Lung (tissue), 12 donors: ENCODE measurements around the gene ZNF598. TPM values are rescaled to one million over a fixed set of nuclear protein-coding genes. Genes with fewer than 3 reads are reported as not detected.

Experiments used
- ATAC-seq: fragments of 200-7000 bp; cut with Tn5 transposase; one replicate; pipeline ENCODE4 v1.9.1; 2020; ENCODE audit warnings: moderate number of reproducible peaks; ENCODE audit not compliant: insufficient read depth, low FRiP score
- DNase-seq, 3 donors: peaks; one replicate each; pipeline ENCODE4 v3.0.0-alpha.2; 2013 to 2017
- H3K27ac ChIP-seq, 2 donors: one replicate each; pipeline ENCODE4 v1.5.1; 2013; ENCODE audit warnings: mild to moderate bottlenecking in 2 of 2, moderate library complexity in 2 of 2, control low read depth in 1 of 2, inconsistent platforms in 1 of 2, low read depth in 1 of 2, low read length in 1 of 2
- H3K27me3 ChIP-seq, 3 donors: one replicate each; pipeline ENCODE4 v1.5.1; 2013; ENCODE audit warnings: low read length in 2 of 3; ENCODE audit not compliant: control insufficient read depth in 3 of 3, insufficient read depth in 3 of 3
- H3K36me3 ChIP-seq, 4 donors: one replicate each; pipeline ENCODE4 v1.5.1; 2013; ENCODE audit warnings: low read length in 4 of 4, mild to moderate bottlenecking in 1 of 4, moderate library complexity in 1 of 4; ENCODE audit not compliant: control insufficient read depth in 4 of 4, insufficient read depth in 4 of 4
- H3K4me1 ChIP-seq, 5 donors: one replicate each; pipeline ENCODE4 v1.5.1; 2013; ENCODE audit warnings: low read length in 5 of 5, mild to moderate bottlenecking in 2 of 5, moderate library complexity in 1 of 5; ENCODE audit not compliant: control insufficient read depth in 5 of 5, insufficient read depth in 5 of 5
- H3K4me3 ChIP-seq: one replicate; pipeline ENCODE4 v1.5.1; 2013; ENCODE audit warnings: mild to moderate bottlenecking, control low read depth, moderate library complexity
- H3K9ac ChIP-seq, 2 donors: one replicate each; pipeline ENCODE4 v1.5.1; 2013; ENCODE audit warnings: low read length in 2 of 2, control low read depth in 1 of 2; ENCODE audit not compliant: insufficient read depth in 1 of 2
- H3K9me3 ChIP-seq, 4 donors: one replicate each; pipeline ENCODE4 v1.5.1; 2013; ENCODE audit warnings: low read length in 3 of 4, mild to moderate bottlenecking in 1 of 4, moderate library complexity in 1 of 4; ENCODE audit not compliant: control insufficient read depth in 4 of 4, insufficient read depth in 3 of 4
- WGBS, 2 donors: extraction: QIAGEN DNeasy Blood & Tissue Kit; methylation state at CpG; one replicate each; pipeline ENCODE4 v1.1.7; 2013; 5-methylcytosine and 5-hydroxymethylcytosine counted together
- polyA plus RNA-seq, 2 donors: library from polyadenylated mRNA; stranded (reverse); fragments of 200-250 nt; gene quantifications; one replicate each; pipeline ENCODE4 v1.2.1, GENCODE V29; 2013
- total RNA-seq, 2 donors: library from RNA; depleted of rRNA in 1 of 2; stranded (reverse); fragments of >200 nt in 1 of 2; gene quantifications; one replicate each; pipeline ENCODE4 v1.2.1, GENCODE V29; 2014 to 2021
- TF ChIP-seq, protein P1 (sequence below): IDR thresholded peaks from 2 replicates; pipeline ENCODE4 v1.5.1; 2012; ENCODE audit warnings: mild to moderate bottlenecking; ENCODE audit errors: control extremely low read depth, extremely low read depth
- donor health status: control.
- donor health status: control.
- donor health status: Bipolar disorder and iron deficiency.
- donor health status: healthy.
- donor health status: DM: yes; HTN: yes; CAD: no.

The ZNF598 gene
- total and polyA plus RNA-seq, 4 donors, result 13.9 to 49.8 (median 35.9) TPM

DNA sequence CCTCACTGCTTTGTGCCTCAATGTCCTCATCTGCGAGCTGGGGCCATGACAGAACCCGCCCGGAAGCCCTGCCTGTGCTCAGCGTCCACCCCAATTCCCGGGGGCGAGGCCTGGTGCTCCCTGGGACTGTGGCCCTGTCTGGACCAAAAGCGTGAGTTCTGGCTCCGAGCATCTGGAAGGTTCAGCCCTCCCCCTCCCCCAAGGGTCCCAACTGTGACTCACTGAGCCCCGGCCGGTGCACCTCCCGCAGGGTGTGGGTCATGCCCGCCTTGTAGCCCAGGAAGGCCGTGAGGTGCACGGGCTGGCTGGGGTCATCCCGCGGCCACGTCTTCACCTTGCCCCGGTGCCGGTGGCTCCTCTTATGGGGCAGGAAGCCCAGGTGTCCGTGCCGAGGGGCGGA is 55.9 kb downstream of the ZNF598 start:
- Histone ChIP-seq H3K4me1 (peaks cover 0 to under 1% (median 0%) of the 10 kb centered on the region in 5 donors), H3K9me3 (no peaks in the 10 kb centered on the region), H3K4me3 (no peak overlapping the region), H3K27ac (peak overlapping the region in 1 of 2 donors; percentile 96), H3K27me3 (peaks cover 0 to 2% (median 0%) of the 10 kb centered on the region in 3 donors), H3K9ac (no peak overlapping the region), H3K36me3 (no peaks in the 10 kb centered on the region)
- ATAC-seq (no peak), DNase-seq (no peak)
- TF ChIP-seq, protein P1, sequence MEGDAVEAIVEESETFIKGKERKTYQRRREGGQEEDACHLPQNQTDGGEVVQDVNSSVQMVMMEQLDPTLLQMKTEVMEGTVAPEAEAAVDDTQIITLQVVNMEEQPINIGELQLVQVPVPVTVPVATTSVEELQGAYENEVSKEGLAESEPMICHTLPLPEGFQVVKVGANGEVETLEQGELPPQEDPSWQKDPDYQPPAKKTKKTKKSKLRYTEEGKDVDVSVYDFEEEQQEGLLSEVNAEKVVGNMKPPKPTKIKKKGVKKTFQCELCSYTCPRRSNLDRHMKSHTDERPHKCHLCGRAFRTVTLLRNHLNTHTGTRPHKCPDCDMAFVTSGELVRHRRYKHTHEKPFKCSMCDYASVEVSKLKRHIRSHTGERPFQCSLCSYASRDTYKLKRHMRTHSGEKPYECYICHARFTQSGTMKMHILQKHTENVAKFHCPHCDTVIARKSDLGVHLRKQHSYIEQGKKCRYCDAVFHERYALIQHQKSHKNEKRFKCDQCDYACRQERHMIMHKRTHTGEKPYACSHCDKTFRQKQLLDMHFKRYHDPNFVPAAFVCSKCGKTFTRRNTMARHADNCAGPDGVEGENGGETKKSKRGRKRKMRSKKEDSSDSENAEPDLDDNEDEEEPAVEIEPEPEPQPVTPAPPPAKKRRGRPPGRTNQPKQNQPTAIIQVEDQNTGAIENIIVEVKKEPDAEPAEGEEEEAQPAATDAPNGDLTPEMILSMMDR, result no peak
- WGBS, 2 donors, result 88 to 93% methylated on average over 22 of the region's 22 CpGs

DNA sequence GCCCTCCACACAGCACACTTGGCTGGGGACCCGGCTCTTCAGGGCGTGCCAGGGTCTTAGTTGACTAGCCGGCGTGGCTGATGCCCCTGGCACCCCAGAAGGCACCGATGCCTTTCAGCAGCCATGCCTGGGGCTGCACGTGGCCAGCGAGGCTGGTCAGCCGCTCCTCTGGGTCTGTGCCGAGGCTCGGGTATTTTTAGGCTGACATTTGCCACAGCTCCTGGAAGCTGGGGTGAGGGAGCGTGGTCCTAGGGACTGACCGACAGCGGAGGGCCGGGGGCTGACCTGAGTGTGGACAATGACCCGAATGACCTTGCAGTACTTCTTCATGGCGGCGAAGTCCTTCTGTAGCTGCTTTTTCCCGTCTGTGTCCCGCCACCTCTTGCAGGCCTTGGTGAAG is 59.1 kb downstream of the ZNF598 start:
- H3K27me3 ChIP-seq, result no peaks in the 10 kb centered on the region
- no peak overlapping the region for H3K4me3 ChIP-seq
- TF ChIP-seq, protein P1, result no peak
- no peak overlapping the region for H3K9ac ChIP-seq
- no peaks in the 10 kb centered on the region for H3K4me1 ChIP-seq
- H3K27ac ChIP-seq, result peak overlapping the region in 1 of 2 donors; percentile 74
- no peak for ATAC-seq
- 86 to 90% methylated on average over 19 of the region's 19 CpGs for WGBS, 2 donors
- DNase-seq, result no peak
- H3K9me3 ChIP-seq, result no peaks in the 10 kb centered on the region
- H3K36me3 ChIP-seq, result no peaks in the 10 kb centered on the region

DNA sequence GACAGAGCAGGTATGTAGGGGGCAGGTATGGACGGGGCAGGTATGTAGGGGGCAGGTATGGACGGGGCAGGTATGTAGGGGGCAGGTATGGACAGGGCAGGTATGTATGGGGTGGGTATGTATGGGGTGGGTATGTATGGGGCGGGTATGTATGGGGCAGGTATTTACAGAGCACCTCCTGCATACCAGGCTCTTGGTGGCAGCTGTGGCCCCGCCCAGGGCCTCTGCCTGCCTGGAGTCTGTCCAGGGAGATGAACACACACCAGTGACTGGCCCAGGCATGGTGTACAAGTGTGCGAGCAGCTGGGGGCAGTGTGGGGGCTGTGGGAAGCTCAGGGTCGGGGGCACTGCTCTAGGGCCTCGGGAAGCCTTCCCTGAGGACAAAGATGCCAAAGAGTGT is 59.6 kb downstream of the ZNF598 start:
- Histone ChIP-seq H3K36me3 (no peaks in the 10 kb centered on the region), H3K9ac (no peak overlapping the region), H3K9me3 (no peaks in the 10 kb centered on the region), H3K27me3 (no peaks in the 10 kb centered on the region), H3K4me1 (no peaks in the 10 kb centered on the region), H3K4me3 (no peak overlapping the region), H3K27ac (peak overlapping the region in 1 of 2 donors; percentile 74)
- WGBS, 2 donors, result 62 to 89% methylated on average over 7 of the region's 7 CpGs
- DNase-seq (no peak), ATAC-seq (no peak)
- TF ChIP-seq, protein P1, result no peak

DNA sequence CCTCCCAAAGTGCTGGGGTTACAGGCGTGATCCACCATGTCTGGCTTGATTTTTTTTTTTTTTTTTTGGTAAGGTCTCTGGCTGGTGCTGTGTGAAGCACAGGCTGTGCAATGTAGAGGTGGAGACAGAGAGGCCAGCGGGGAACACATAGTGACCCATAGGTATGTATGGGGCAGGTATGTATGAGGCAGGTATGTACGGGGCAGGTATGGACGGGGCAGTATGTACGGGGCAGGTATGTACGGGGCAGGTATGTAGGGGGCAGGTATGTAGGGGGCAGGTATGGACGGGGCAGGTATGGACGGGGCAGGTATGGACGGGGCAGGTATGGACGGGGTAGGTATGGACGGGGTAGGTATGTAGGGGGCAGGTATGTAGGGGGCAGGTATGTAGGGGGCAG is 60.1 kb downstream of the ZNF598 start:
- H3K4me3 ChIP-seq, result no peak overlapping the region
- no peaks in the 10 kb centered on the region for H3K27me3 ChIP-seq
- H3K9ac ChIP-seq, result no peak overlapping the region
- H3K36me3 ChIP-seq, result no peaks in the 10 kb centered on the region
- no peaks in the 10 kb centered on the region for H3K4me1 ChIP-seq
- no peak overlapping the region for H3K27ac ChIP-seq
- ATAC-seq (no peak), DNase-seq (no peak)
- TF ChIP-seq, protein P1, result no peak
- H3K9me3 ChIP-seq, result no peaks in the 10 kb centered on the region
- 90 to 93% methylated on average over 11 of the region's 11 CpGs for WGBS, 2 donors
